ENCODE measurements around the gene MED15. TPM values are rescaled to one million over a fixed set of nuclear protein-coding genes. Genes with fewer than 3 reads are reported as not detected.

Gene MED15
- total and polyA plus RNA-seq, 10 donors, result 32.2 to 162 (median 89.7) TPM

DNA sequence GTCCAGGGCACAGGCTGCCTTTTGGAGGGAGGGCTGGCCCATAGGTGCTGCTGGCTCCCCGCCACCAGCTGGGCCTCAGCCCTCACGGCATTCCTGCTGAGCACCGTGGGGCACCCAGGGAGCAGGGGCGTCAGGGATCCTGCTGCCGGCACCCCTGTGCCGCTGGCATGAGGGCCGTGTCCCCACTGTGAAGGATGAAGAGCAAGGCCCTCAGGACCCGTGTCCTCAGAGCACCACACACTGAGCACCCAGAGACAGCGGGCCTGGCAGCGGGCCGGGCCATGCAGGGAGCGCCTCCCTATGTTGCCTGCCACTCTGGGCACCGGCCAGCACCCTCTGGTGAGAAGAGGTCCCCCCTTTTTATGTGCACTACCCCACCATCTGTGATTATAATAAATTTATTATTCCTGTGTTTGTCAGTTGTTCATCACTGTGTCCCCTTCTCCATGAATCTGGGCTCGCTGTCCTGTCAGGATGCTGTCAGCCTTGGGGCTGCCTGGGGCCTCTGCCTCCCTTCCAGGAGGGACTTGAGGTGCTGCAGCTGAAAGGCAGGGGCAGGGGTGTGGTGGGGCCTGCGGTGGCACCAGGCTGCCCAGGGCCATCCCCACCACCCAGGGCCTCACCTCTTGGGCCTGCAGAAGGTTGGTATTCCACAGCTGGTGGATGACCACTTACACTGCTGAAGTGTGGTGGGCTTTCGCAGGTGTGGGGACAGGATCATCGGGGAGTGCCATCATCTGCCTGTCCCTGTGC is 80.0 kb downstream of the MED15 start:
- peaks cover 0 to 8% (median 0%) of the 10 kb centered on the region in 6 donors for H3K4me1 ChIP-seq
- TF ChIP-seq, protein P1, sequence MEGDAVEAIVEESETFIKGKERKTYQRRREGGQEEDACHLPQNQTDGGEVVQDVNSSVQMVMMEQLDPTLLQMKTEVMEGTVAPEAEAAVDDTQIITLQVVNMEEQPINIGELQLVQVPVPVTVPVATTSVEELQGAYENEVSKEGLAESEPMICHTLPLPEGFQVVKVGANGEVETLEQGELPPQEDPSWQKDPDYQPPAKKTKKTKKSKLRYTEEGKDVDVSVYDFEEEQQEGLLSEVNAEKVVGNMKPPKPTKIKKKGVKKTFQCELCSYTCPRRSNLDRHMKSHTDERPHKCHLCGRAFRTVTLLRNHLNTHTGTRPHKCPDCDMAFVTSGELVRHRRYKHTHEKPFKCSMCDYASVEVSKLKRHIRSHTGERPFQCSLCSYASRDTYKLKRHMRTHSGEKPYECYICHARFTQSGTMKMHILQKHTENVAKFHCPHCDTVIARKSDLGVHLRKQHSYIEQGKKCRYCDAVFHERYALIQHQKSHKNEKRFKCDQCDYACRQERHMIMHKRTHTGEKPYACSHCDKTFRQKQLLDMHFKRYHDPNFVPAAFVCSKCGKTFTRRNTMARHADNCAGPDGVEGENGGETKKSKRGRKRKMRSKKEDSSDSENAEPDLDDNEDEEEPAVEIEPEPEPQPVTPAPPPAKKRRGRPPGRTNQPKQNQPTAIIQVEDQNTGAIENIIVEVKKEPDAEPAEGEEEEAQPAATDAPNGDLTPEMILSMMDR (IDR thresholded peaks at IDR 0.05 in 8 of 11, conservative IDR thresholded peaks at IDR 0.05 in 3 of 11), result no peak
- TF ChIP-seq POLR2AphosphoS5 (IDR thresholded peaks at IDR 0.05), result peak in 1 of 3 donors; percentile 60
- no peak overlapping the region for H3K27ac ChIP-seq
- H3K27me3 ChIP-seq (replicated peaks in 1 of 7), result no peaks in the 10 kb centered on the region
- H3K4me3 ChIP-seq, result no peak overlapping the region
- 91 to 96% (median 94%) methylated on average over 9 to 17 of the region's 17 CpGs for WGBS, 5 donors
- intact Hi-C loops (cut with DNase I; ENCODE audit: low total_unique reads), result no loop called here
- H3K9me3 ChIP-seq, result no peaks in the 10 kb centered on the region
- peak; percentile 70 for DNase-seq
- peaks cover 14 to 63% (median 57%) of the 10 kb centered on the region in 6 donors for H3K36me3 ChIP-seq

DNA sequence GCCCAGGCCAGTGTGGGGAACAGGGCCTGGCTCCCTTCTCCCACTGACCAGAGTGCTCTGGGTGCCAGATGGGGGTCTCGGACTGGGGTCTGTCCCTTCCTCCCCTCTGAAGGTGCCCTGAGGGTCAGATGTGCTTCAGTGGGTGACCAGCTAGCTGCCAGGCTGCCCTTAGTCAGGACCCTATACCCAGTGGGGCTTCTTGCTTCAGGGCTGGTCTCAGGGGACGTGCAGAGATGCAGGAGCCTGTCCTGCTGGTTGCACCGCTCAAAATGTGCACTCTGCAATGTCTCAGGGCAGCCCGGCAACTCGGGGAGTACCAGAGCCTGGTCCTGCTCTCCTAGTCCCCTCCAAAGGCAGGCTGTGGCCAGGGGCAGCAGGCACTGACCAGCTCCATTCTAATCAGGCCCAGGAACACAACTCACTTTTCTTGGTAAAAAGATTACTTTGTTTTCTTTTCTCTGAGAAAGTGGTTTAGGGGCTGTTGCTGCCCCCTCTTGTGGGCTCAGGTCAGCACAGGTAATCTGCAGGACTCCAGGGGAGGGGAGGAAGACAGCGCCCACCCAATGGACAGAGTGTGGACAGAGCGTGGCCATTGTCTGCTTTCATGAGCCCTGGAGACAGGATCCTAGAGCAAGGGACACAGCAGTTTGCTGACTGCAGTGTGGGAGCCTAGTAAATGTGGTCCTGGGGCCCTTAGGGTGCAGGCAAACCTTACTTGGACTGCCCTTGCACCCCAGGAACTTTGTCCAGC is 80.9 kb downstream of the MED15 start:
- H3K4me1 ChIP-seq, result peaks cover 0 to 8% (median 0%) of the 10 kb centered on the region in 6 donors
- no peaks in the 10 kb centered on the region for H3K9me3 ChIP-seq
- intact Hi-C loops (cut with DNase I; ENCODE audit: low total_unique reads), result no loop called here
- H3K27me3 ChIP-seq (replicated peaks in 1 of 7), result no peaks in the 10 kb centered on the region
- DNase-seq, result peak; percentile 65
- 82 to 96% (median 90%) methylated on average over 4 to 7 of the region's 7 CpGs for WGBS, 5 donors
- peaks cover 10 to 54% (median 48%) of the 10 kb centered on the region in 6 donors for H3K36me3 ChIP-seq
- H3K4me3 ChIP-seq, result no peak overlapping the region
- peak overlapping the region in 1 of 8 donors; percentile 24 for H3K27ac ChIP-seq
- TF ChIP-seq POLR2A (IDR thresholded peaks at IDR 0.05) (no peak), POLR2AphosphoS5 (IDR thresholded peaks at IDR 0.05) (peak in 1 of 3 donors; percentile 30)
- TF ChIP-seq, protein P1 (IDR thresholded peaks at IDR 0.05 in 8 of 11, conservative IDR thresholded peaks at IDR 0.05 in 3 of 11), result no peak

DNA sequence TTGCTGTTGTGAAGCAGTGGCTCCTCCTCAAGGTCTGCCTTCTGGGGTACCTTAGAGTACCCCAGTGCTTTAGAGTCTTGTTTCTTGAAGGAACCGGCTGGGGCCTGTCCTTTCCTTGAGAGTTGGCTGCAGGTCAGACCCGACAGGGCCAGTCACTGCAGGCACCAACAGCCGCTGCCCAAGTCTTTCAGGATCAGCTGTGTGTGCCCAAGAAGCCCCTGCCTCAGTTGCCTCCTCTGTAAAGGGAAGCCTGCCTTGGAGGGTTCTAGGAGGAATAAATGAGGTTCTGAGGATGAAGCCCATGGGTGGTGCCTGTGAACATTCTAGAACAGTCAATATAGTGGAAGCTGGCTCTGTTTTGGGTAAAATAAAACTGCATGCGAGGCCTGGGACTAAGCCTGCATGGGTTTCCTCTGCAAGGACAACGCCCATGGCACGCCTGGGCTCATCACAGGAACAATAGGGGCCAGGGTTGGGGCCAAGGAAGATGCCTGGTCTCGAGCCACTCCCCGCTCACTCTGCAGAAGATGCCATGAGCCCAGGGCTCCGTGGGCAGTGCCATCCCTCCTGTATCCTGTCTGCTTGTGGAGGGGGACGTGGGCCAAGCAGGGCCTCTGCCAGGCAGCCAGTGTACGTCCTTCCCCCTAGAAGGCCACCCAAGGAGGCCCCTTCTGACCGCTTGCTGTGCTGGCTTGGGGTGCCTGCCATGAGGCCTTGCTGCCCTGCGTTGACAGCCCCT is 81.6 kb downstream of the MED15 start:
- intact Hi-C loops (cut with DNase I; ENCODE audit: low total_unique reads), result no loop called here
- Histone ChIP-seq H3K9me3 (no peaks in the 10 kb centered on the region), H3K4me1 (peaks cover 0 to 8% (median 0%) of the 10 kb centered on the region in 6 donors), H3K27ac (peak overlapping the region in 1 of 8 donors; percentile 24), H3K4me3 (no peak overlapping the region), H3K36me3 (peaks cover 5 to 46% (median 40%) of the 10 kb centered on the region in 6 donors), H3K27me3 (replicated peaks in 1 of 7) (no peaks in the 10 kb centered on the region)
- TF ChIP-seq POLR2AphosphoS5 (IDR thresholded peaks at IDR 0.05) (peak in 2 of 3 donors; percentile 39 to 66), POLR2A (IDR thresholded peaks at IDR 0.05) (no peak)
- WGBS, 5 donors, result 57 to 77% (median 69%) methylated on average over 8 to 13 of the region's 13 CpGs
- no peak for DNase-seq

DNA sequence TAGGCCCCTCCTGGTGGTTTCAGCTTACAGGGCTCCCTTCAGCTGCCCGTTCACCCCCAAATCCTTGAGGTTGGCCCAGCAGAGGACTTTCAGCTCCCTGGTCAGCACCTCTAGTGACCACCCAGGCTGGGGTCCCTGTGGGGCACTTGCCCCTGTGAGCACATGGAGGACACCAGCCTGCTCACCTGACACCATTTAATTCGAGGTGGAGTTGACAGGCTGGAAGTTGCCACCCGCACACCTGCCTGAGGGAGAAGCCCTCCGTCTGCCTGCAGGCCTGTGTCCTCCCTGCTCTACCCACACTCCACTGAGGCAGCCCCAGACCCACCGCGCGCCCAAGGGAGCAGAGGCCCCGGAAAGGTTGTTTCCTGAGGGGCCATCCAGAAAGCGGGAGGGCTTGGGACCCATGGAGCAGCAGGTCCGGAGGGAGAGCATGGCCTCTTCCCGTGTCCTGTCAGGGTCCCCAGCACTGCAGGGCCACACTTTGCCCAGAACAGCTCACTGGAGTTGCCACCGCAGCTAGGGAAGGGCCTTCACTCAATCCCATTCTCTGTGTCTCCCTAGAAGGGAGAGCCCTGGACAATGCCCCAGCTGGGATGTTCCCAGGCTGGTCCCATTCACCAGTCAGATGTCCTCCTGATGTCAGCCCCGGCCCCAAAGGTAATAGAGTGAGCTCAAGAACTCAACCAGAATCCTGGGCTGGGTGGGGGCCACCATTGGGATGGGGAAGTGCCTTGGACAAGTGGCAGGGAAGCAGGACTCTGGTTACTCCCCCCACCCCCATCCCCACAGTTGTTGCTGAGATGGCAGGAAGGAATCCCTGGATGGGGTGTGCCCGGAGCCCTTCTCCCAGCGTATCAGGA is 82.4 kb downstream of the MED15 start:
- DNase-seq, result peak; percentile 69
- Histone ChIP-seq H3K4me1 (peaks cover 0 to 8% (median 0%) of the 10 kb centered on the region in 6 donors), H3K27ac (no peak overlapping the region), H3K27me3 (replicated peaks in 1 of 7) (no peaks in the 10 kb centered on the region), H3K9me3 (no peaks in the 10 kb centered on the region), H3K4me3 (no peak overlapping the region), H3K36me3 (peaks cover 4 to 38% (median 32%) of the 10 kb centered on the region in 6 donors)
- WGBS, 5 donors, result 81 to 88% (median 84%) methylated on average over 3 to 15 of the region's 15 CpGs
- intact Hi-C loops (cut with DNase I; ENCODE audit: low total_unique reads), result no loop called here
- TF ChIP-seq POLR2A (IDR thresholded peaks at IDR 0.05) (no peak), POLR2AphosphoS5 (IDR thresholded peaks at IDR 0.05) (no peak)
- TF ChIP-seq, protein P1 (IDR thresholded peaks at IDR 0.05 in 8 of 11, conservative IDR thresholded peaks at IDR 0.05 in 3 of 11), result no peak
